GM23248 (cell line): ENCODE results near the gene PGAP6.

Source experiments
- EZH2 ChIP-seq: fragments of 200-600 bp; sonication (generic); IDR thresholded peaks from 2 replicates; pipeline ENCODE4 v1.6.1; 2018; ENCODE audit warnings: antibody characterized with exemption, mild to moderate bottlenecking; ENCODE audit not compliant: insufficient read depth, poor library complexity, severe bottlenecking
- EZH2phosphoT487 ChIP-seq: fragments of 200-600 bp; sonication (generic); IDR thresholded peaks from 2 replicates; pipeline ENCODE4 v1.6.1; 2018; ENCODE audit warnings: antibody characterized with exemption, moderate library complexity, mild to moderate bottlenecking, low read depth; ENCODE audit not compliant: insufficient read depth

DNA sequence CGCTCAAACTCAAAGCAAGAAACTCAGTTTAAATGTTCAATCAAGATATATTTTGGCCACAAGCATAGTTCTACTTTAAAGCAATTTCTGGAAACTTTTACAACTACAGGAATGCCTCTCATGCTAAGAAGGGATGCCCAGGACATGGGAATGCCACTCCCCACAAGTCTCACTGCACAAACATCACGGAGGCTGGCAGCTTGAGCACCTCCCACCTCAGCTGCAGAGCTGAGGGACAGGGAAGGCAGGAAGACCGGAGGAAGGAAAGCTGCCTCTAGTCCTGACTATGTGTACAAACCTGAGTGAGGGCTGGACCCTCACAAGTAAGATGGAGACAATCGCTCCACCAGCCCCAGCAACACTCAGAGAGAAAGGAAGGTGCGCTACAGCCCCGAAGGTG, 34.6 kb downstream of the PGAP6 start:
- TF ChIP-seq EZH2phosphoT487 (no peak), EZH2 (no peak)
